ENCODE measurements around the gene CCNO. TPM values are rescaled to one million over a fixed set of nuclear protein-coding genes. Genes with fewer than 3 reads are reported as not detected.

Gene CCNO
- total and polyA plus RNA-seq, 2 experiments from 2014 or later: 1.7 TPM; not detected in 1

DNA sequence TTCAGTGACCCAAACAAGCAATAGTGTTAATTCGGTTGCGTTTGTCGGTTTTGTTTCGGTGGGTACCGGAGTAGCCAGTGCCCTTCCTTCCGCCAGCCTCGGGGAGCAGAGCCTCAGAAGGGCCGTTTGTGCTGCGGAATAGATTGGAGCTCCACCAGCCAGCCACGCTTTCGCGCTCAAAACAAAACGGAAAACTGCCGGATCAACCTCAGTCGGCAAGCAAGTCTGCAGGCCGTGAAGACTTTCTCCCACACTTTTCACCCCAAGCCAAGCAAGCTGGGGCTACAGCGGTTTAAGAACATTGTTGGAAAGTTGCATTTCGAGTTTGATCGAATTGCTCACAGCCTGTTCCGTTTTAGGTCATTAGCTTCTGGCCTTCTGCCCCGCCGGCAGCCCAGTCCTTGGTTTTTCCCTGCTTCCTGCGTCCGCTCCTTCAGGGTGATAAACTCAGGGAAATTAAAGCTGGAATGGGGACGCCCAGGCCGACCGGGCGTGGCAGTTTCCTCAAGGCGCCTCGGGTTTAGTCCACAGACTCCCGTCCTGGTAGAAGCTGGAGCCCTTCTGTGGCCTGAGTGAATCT, 803 bp upstream of the CCNO start:
- 0 out of 2 replicates have a peak, but pooled peaks cover 3% of the 10 kb centered on the region for H3K4me1 ChIP-seq (ENCODE audit: insufficient read depth)
- in situ Hi-C loops (cut with MboI): no loop called here
- H2AFZ ChIP-seq: peak overlapping the region; percentile 89
- no peaks in the 10 kb centered on the region for H4K20me1 ChIP-seq (ENCODE audit: insufficient read depth)
- TF ChIP-seq EZH2 (IDR thresholded peaks at IDR 0.05; ENCODE audit: insufficient read depth, poor library complexity, severe bottlenecking) (no peak), EZH2phosphoT487 (IDR thresholded peaks at IDR 0.05; ENCODE audit: insufficient read depth, low read depth) (no peak)
- H3K36me3 ChIP-seq (ENCODE audit: low read depth): no peaks in the 10 kb centered on the region
- H3K9ac ChIP-seq: peak overlapping the region; percentile 24; the same call in 1 of the 2 replicates
- 1% methylated on average over 31 of the region's 31 CpGs for WGBS, 2 experiments (ENCODE audit: low coverage in 1 of 2, low lambda C conversion rate in 2 of 2, missing lambda C conversion rate in 2 of 2)
- peaks cover 32% of the 10 kb centered on the region for H3K27me3 ChIP-seq (replicated peaks; ENCODE audit: insufficient read depth)
- peak; percentile 62 for DNase-seq
- H3K79me2 ChIP-seq (ENCODE audit: insufficient read depth): no peaks in the 10 kb centered on the region
- H3F3A ChIP-seq (ENCODE audit: insufficient read depth): 0 out of 2 replicates have a peak, but pooled peaks cover 5% of the 10 kb centered on the region
- no peaks in the 10 kb centered on the region for H3K9me2 ChIP-seq (ENCODE audit: insufficient read depth)
- no peaks in the 10 kb centered on the region for H3K9me3 ChIP-seq (ENCODE audit: low read depth)
- H3K4me2 ChIP-seq (ENCODE audit: unreplicated experiment): peak overlapping the region; percentile 99
- H3K27ac ChIP-seq: no peak overlapping the region
- peak overlapping the region; percentile 81 for H3K4me3 ChIP-seq

- peaks cover 5% of the 10 kb centered on the region; the same call in 1 of the 2 replicates for H3F3A ChIP-seq (ENCODE audit: insufficient read depth)
- peak overlapping the region; percentile 89 for H2AFZ ChIP-seq
- TF ChIP-seq EZH2 (IDR thresholded peaks at IDR 0.05; ENCODE audit: insufficient read depth, poor library complexity, severe bottlenecking) (no peak), EZH2phosphoT487 (IDR thresholded peaks at IDR 0.05; ENCODE audit: insufficient read depth, low read depth) (no peak)
- H3K27me3 ChIP-seq (replicated peaks; ENCODE audit: insufficient read depth): peaks cover 50% of the 10 kb centered on the region
- H3K79me2 ChIP-seq (ENCODE audit: insufficient read depth): no peaks in the 10 kb centered on the region
- no peaks in the 10 kb centered on the region for H3K36me3 ChIP-seq (ENCODE audit: low read depth)
- WGBS, 2 experiments (ENCODE audit: low coverage in 1 of 2, low lambda C conversion rate in 2 of 2, missing lambda C conversion rate in 2 of 2): 1 to 2% methylated on average over 43 to 45 of the region's 45 CpGs
- H3K9me3 ChIP-seq (ENCODE audit: low read depth): no peaks in the 10 kb centered on the region
- H3K9ac ChIP-seq: peak overlapping the region; percentile 34
- H3K27ac ChIP-seq: no peak overlapping the region
- H3K9me2 ChIP-seq (ENCODE audit: insufficient read depth): no peaks in the 10 kb centered on the region
- DNase-seq: peak; percentile 59
- no peaks in the 10 kb centered on the region for H4K20me1 ChIP-seq (ENCODE audit: insufficient read depth)
- in situ Hi-C loops (cut with MboI): no loop called here
- peak overlapping the region; percentile 81 for H3K4me3 ChIP-seq
- 0 out of 2 replicates have a peak, but pooled peaks cover 3% of the 10 kb centered on the region for H3K4me1 ChIP-seq (ENCODE audit: insufficient read depth)
- H3K4me2 ChIP-seq (ENCODE audit: unreplicated experiment): peak overlapping the region; percentile 99
Observed at GRCh38 chr5:55232271-55232984, 980 bp downstream of the CCNO start.

DNA sequence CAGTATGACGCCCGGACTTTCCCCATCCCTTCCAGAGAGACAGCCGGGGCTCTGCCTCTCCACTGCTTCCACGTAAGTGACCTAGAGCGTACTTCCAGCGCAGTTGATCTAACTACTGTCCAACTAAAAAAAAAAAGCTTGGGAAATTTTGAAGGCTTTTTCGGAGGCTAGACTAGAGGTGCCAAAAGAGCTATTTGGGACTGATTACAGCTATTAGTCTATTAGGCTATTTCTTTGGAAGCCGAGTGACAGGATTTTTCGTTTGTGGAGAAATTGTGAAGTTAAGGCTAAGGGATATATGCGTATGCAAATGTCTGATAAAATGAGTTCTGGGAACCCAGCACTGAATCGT, 1.5 kb downstream of the CCNO start:
- Histone ChIP-seq H3K4me1 (ENCODE audit: insufficient read depth) (0 out of 2 replicates have a peak, but pooled peaks cover 3% of the 10 kb centered on the region), H2AFZ (peak overlapping the region; percentile 89), H3K27ac (no peak overlapping the region), H3K27me3 (replicated peaks; ENCODE audit: insufficient read depth) (peaks cover 55% of the 10 kb centered on the region), H3K9me2 (ENCODE audit: insufficient read depth) (no peaks in the 10 kb centered on the region), H3K36me3 (ENCODE audit: low read depth) (no peaks in the 10 kb centered on the region), H3K9me3 (ENCODE audit: low read depth) (no peaks in the 10 kb centered on the region), H3K4me3 (peak overlapping the region; percentile 81), H4K20me1 (ENCODE audit: insufficient read depth) (no peaks in the 10 kb centered on the region), H3F3A (ENCODE audit: insufficient read depth) (peaks cover 5% of the 10 kb centered on the region; the same call in 1 of the 2 replicates), H3K79me2 (ENCODE audit: insufficient read depth) (no peaks in the 10 kb centered on the region), H3K4me2 (ENCODE audit: unreplicated experiment) (peak overlapping the region; percentile 99), H3K9ac (no peak overlapping the region)
- DNase-seq: peak; percentile 29
- in situ Hi-C loops (cut with MboI): no loop called here
- TF ChIP-seq EZH2phosphoT487 (IDR thresholded peaks at IDR 0.05; ENCODE audit: insufficient read depth, low read depth) (no peak), EZH2 (IDR thresholded peaks at IDR 0.05; ENCODE audit: insufficient read depth, poor library complexity, severe bottlenecking) (peak; percentile 61)
- 15% methylated on average over 7 to 11 of the region's 11 CpGs for WGBS, 2 experiments (ENCODE audit: low coverage in 1 of 2, low lambda C conversion rate in 2 of 2, missing lambda C conversion rate in 2 of 2)

- 6 to 9% methylated on average over 48 of the region's 48 CpGs for WGBS, 2 experiments (ENCODE audit: low coverage in 1 of 2, low lambda C conversion rate in 2 of 2, missing lambda C conversion rate in 2 of 2)
- H3K9ac ChIP-seq: no peak overlapping the region
- H3F3A ChIP-seq (ENCODE audit: insufficient read depth): peaks cover 5% of the 10 kb centered on the region; the same call in 1 of the 2 replicates
- no peaks in the 10 kb centered on the region for H3K36me3 ChIP-seq (ENCODE audit: low read depth)
- peaks cover 62% of the 10 kb centered on the region for H3K27me3 ChIP-seq (replicated peaks; ENCODE audit: insufficient read depth)
- H3K4me3 ChIP-seq: peak overlapping the region; percentile 81
- no peaks in the 10 kb centered on the region for H4K20me1 ChIP-seq (ENCODE audit: insufficient read depth)
- H3K9me2 ChIP-seq (ENCODE audit: insufficient read depth): no peaks in the 10 kb centered on the region
- H3K4me2 ChIP-seq (ENCODE audit: unreplicated experiment): peak overlapping the region; percentile 99
- TF ChIP-seq EZH2phosphoT487 (IDR thresholded peaks at IDR 0.05; ENCODE audit: insufficient read depth, low read depth) (0 out of 2 replicates have a peak, but pooled peaks have one; percentile 11), EZH2 (IDR thresholded peaks at IDR 0.05; ENCODE audit: insufficient read depth, poor library complexity, severe bottlenecking) (no peak)
- H2AFZ ChIP-seq: peak overlapping the region; percentile 89
- in situ Hi-C loops (cut with MboI): no loop called here
- no peaks in the 10 kb centered on the region for H3K79me2 ChIP-seq (ENCODE audit: insufficient read depth)
- H3K4me1 ChIP-seq (ENCODE audit: insufficient read depth): 0 out of 2 replicates have a peak, but pooled peaks cover 3% of the 10 kb centered on the region
- DNase-seq: peak; percentile 51
- H3K27ac ChIP-seq: no peak overlapping the region
- H3K9me3 ChIP-seq (ENCODE audit: low read depth): no peaks in the 10 kb centered on the region
Observed at GRCh38 chr5:55231029-55231918, 2.1 kb downstream of the CCNO start.
